GM12878 (cell line): ENCODE results near the gene GOPC. TPM values are rescaled to one million over a fixed set of nuclear protein-coding genes. Genes with fewer than 3 reads are reported as not detected.

Source experiments
- ATAC-seq: fragments of 200-7000 bp; cut with Tn5 transposase; 3 replicates; pipeline ENCODE4 v1.9.1; 2020; ENCODE audit warnings: mild to moderate bottlenecking, moderate library complexity
- BruUV-seq: library from RNA; stranded (reverse); fragments of 400-500 nt; replicated peaks from 2 replicates; lab custom pipeline; 2021; lab: Mats Ljungman, UMichigan
- CTCF ChIA-PET: fragments of 300-600 bp; sonication (Branson Sonifier 250); formaldehyde crosslinking; extraction: SDS; loops from one replicate; lab custom pipeline; 2021; ENCODE audit warnings: inconsistent platforms; lab: Yijun Ruan, JAX
- POLR2A ChIA-PET: fragments of 350-600 bp; formaldehyde crosslinking; extraction: SDS; loops from one replicate; lab custom pipeline; 2021; ENCODE audit warnings: inconsistent platforms; lab: Charles Lee
- RAD21 ChIA-PET: fragments of 300-600 bp; sonication (Branson Sonifier 250); formaldehyde crosslinking; loops from one replicate; lab custom pipeline; 2023; ENCODE audit warnings: antibody characterized with exemption; ENCODE audit not compliant: unreplicated experiment; lab: Charles Lee
- SMC1A ChIA-PET: fragments of 300-600 bp; sonication (Branson Sonifier 250); formaldehyde crosslinking; loops from one replicate; lab custom pipeline; 2023; ENCODE audit not compliant: unreplicated experiment, uncharacterized antibody; lab: Charles Lee
- DNase-seq: peaks from one replicate; pipeline ENCODE4 v3.0.0-alpha.2; 2011; ENCODE audit warnings: low read depth, low spot score
- FAIRE-seq: peaks from 3 replicates; lab custom pipeline; 2011; peaks lifted over from hg19 to GRCh38; lab: Jason Lieb, UNC
- H2AFZ ChIP-seq: 2 replicates; pipeline ENCODE4 v1.6.0; 2011; ENCODE audit warnings: low read depth, low read length, control low read depth; ENCODE audit not compliant: control insufficient read depth
- H3K27ac ChIP-seq: 2 replicates; pipeline ENCODE4 v1.5.1; 2011; ENCODE audit warnings: control low read depth; ENCODE audit not compliant: control insufficient read depth, insufficient read depth
- H3K27me3 ChIP-seq, 2 experiments: replicated peaks in 1 of 2; 2 replicates each; pipeline versions ENCODE4 v1.6.0 to v1.6.1; 2011; ENCODE audit warnings: low read length in 1 of 2; ENCODE audit not compliant: control insufficient read depth in 2 of 2, insufficient read depth in 2 of 2
- H3K36me3 ChIP-seq, 2 experiments: 2 replicates each; pipeline ENCODE4 v1.5.1; 2011; ENCODE audit warnings: low read length in 1 of 2; ENCODE audit not compliant: control insufficient read depth in 2 of 2, insufficient read depth in 2 of 2
- H3K4me1 ChIP-seq: 2 replicates; pipeline ENCODE4 v1.6.1; 2011; ENCODE audit warnings: mild to moderate bottlenecking, low read length, moderate library complexity, mixed read lengths; ENCODE audit not compliant: control insufficient read depth, insufficient read depth
- H3K4me2 ChIP-seq: 2 replicates; pipeline ENCODE4 v1.6.0; 2011; ENCODE audit warnings: control low read depth; ENCODE audit not compliant: control insufficient read depth, insufficient read depth
- H3K4me3 ChIP-seq: fragments of 200-600 bp; sonication (generic); 2 replicates; pipeline ENCODE4 v1.5.1; 2016
- H3K79me2 ChIP-seq: 2 replicates; pipeline ENCODE4 v1.6.0; 2011; ENCODE audit warnings: low read length; ENCODE audit not compliant: control insufficient read depth, insufficient read depth
- H3K9ac ChIP-seq: 2 replicates; pipeline ENCODE4 v1.8.0; 2011; ENCODE audit warnings: low read length, control low read depth, mixed read lengths; ENCODE audit not compliant: control insufficient read depth, insufficient read depth
- H3K9me3 ChIP-seq: replicated peaks from 3 replicates; pipeline ENCODE4 v1.5.1; 2011; ENCODE audit warnings: mild to moderate bottlenecking, low read length; ENCODE audit not compliant: control insufficient read depth, insufficient read depth
- H4K20me1 ChIP-seq: 2 replicates; pipeline ENCODE4 v1.6.0; 2011; ENCODE audit not compliant: control insufficient read depth, insufficient read depth
- CHD4 ChIP-seq: fragments of 200-600 bp; sonication (generic); IDR thresholded peaks from 2 replicates; pipeline ENCODE4 v1.6.1; 2016; ENCODE audit warnings: mild to moderate bottlenecking
- HSF1 ChIP-seq: fragments of 150-350 bp; IDR thresholded peaks from 2 replicates; pipeline ENCODE4 v1.6.1; 2014; ENCODE audit warnings: mild to moderate bottlenecking, low read depth, low read length
- MTA3 ChIP-seq: IDR thresholded peaks from 2 replicates; pipeline ENCODE4 v1.6.1; 2012; ENCODE audit warnings: low read length, inconsistent platforms, borderline replicate concordance
- NKRF ChIP-seq: fragments of 450-650 bp; conservative IDR thresholded peaks from 2 replicates; pipeline ENCODE4 v1.6.1; 2017; ENCODE audit warnings: mild to moderate bottlenecking, moderate library complexity
- NR2C1 ChIP-seq: fragments of 450-650 bp; IDR thresholded peaks from 2 replicates; pipeline ENCODE4 v1.6.1; 2017; ENCODE audit warnings: antibody characterized with exemption, mild to moderate bottlenecking, moderate library complexity
- RAD51 ChIP-seq: fragments of 450-650 bp; IDR thresholded peaks from 2 replicates; pipeline ENCODE4 v1.6.1; 2016; ENCODE audit warnings: moderate library complexity, mild to moderate bottlenecking, inconsistent platforms
- RELA ChIP-seq: fragments of 450-650 bp; IDR thresholded peaks from 2 replicates; pipeline ENCODE4 v1.8.0; 2014; ENCODE audit warnings: borderline replicate concordance; ENCODE audit not compliant: partially characterized antibody
- RFX5 ChIP-seq: IDR thresholded peaks from 2 replicates; pipeline ENCODE4 v1.6.1; 2011; ENCODE audit warnings: low read depth, low read length, improper control_type of control experiment
- WGBS: methylation state at CpG from one replicate; pipeline ENCODE4 v1.1.6; 2016; ENCODE audit warnings: low lambda C conversion rate; ENCODE audit not compliant: insufficient replicate concordance, insufficient coverage; ENCODE audit errors: missing lambda C conversion rate; 5-methylcytosine and 5-hydroxymethylcytosine counted together
- in situ Hi-C: fragments of 300-500 bp; cut with MboI; formaldehyde crosslinking; loops from 9 replicates; pipeline ENCODE4 v1.14.3; 2018; ENCODE audit warnings: mixed read lengths
- intact Hi-C: fragments of 100-400 bp; cut with micrococcal nuclease; formaldehyde crosslinking; loops from one replicate; pipeline ENCODE4 v1.14.2; 2022; ENCODE audit not compliant: unreplicated experiment
- polyA plus RNA-seq, 11 experiments: library from polyadenylated mRNA; depleted of rRNA in 4 of 11; unstranded in 6 of 11; stranded (reverse) in 5 of 11; fragments of >200 nt; fragmentation: Nextera tagmentation in 4 of 11; fragmentation: Illumina TruSeq in 1 of 11; extraction: Ambion mirVana in 4 of 11; extraction: Trizol in 1 of 11; gene quantifications; 1 replicate in 1 of 11; 2 replicates in 10 of 11; pipeline versions ENCODE4 v1.2.1 to v1.2.3, GENCODE V29; 2011 to 2016; ENCODE audit warnings: inconsistent platforms in 2 of 11, missing spikeins in 2 of 11, low read depth in 1 of 11
- total RNA-seq, 4 experiments: library from RNA; depleted of rRNA in 3 of 4; stranded (reverse); fragments of >200 nt in 3 of 4; fragmentation: Illumina TruSeq in 1 of 4; extraction: Trizol in 1 of 4; gene quantifications; 2 replicates each; pipeline versions ENCODE4 v1.2.1 to v1.2.3, GENCODE V29; 2013 to 2021

GOPC gene
- total and polyA plus RNA-seq, 10 of the 15 experiments (the other 5 are each of a cell fraction or from before 2014, with no cell fraction given) = 5.8 to 28.5 (median 18.0) TPM

GRCh38 chr6:117542493-117542892, 59.8 kb downstream of the GOPC start:
- Histone ChIP-seq H3K36me3 (no peaks in the 10 kb centered on the region), H3K4me3 (no peak overlapping the region), H3K27ac (no peak overlapping the region), H3K9me3 (no peaks in the 10 kb centered on the region), H3K27me3 (no peaks in the 10 kb centered on the region), H3K4me2 (no peak overlapping the region), H3K9ac (no peak overlapping the region), H2AFZ (no peak overlapping the region), H4K20me1 (no peaks in the 10 kb centered on the region), H3K79me2 (no peaks in the 10 kb centered on the region), H3K4me1 (peaks cover 2% of the 10 kb centered on the region; the same call in 1 of the 2 replicates)
- RAD21 ChIA-PET = no interaction called here
- TF ChIP-seq RAD51 = no peak
- TF ChIP-seq CHD4 = no peak
- no peak for TF ChIP-seq HSF1
- no peak for TF ChIP-seq MTA3
- TF ChIP-seq NKRF = no peak
- no peak for TF ChIP-seq NR2C1
- no peak for TF ChIP-seq RFX5
- TF ChIP-seq RELA = no peak
- intact Hi-C loops = no loop called here
- DNase-seq (no peak), FAIRE-seq (no peak), ATAC-seq (no peak)
- POLR2A ChIA-PET = no interaction called here
- BruUV-seq = no TSS peak
- WGBS = 87% methylated on average over 3 of the region's 3 CpGs
- SMC1A ChIA-PET = no interaction called here
- CTCF ChIA-PET = no interaction called here
- in situ Hi-C loops = no loop called here
